Suprapubic skin (tissue), 4 donors: ENCODE measurements around the gene ITGA8. TPM values are rescaled to one million over a fixed set of nuclear protein-coding genes. Genes with fewer than 3 reads are reported as not detected.

Source experiments
- DNase-seq, 2 donors: peaks; one replicate each; pipeline ENCODE4 v3.0.0-alpha.2; 2019; ENCODE audit warnings: low spot score in 2 of 2
- H3K27ac ChIP-seq: fragments of 200-600 bp; sonication (generic); one replicate; pipeline ENCODE4 v1.5.1; 2019
- H3K27me3 ChIP-seq: fragments of 200-600 bp; sonication (generic); one replicate; pipeline ENCODE4 v1.5.1; 2019
- H3K36me3 ChIP-seq: fragments of 200-600 bp; sonication (generic); one replicate; pipeline ENCODE4 v1.5.1; 2019
- H3K4me1 ChIP-seq: fragments of 200-600 bp; sonication (generic); one replicate; pipeline ENCODE4 v1.5.1; 2019
- H3K4me3 ChIP-seq: fragments of 200-600 bp; sonication (generic); one replicate; pipeline ENCODE4 v1.5.1; 2019; ENCODE audit warnings: mild to moderate bottlenecking
- H3K9me3 ChIP-seq: fragments of 200-600 bp; sonication (generic); one replicate; pipeline ENCODE4 v1.5.1; 2019
- EP300 ChIP-seq: sonication (generic); formaldehyde crosslinking; IDR thresholded peaks from one replicate; pipeline ENCODE4 v1.6.1; 2017; ENCODE audit warnings: antibody characterized with exemption
- POLR2A ChIP-seq, 2 donors: fragments of 450-650 bp; IDR thresholded peaks; one replicate each; pipeline ENCODE4 v1.6.1; 2017; ENCODE audit warnings: antibody characterized with exemption in 2 of 2, mild to moderate bottlenecking in 2 of 2, moderate library complexity in 2 of 2
- POLR2AphosphoS5 ChIP-seq, 3 donors: sonication (generic); formaldehyde crosslinking; IDR thresholded peaks; one replicate each; pipeline ENCODE4 v1.6.1; 2017; ENCODE audit warnings: antibody characterized with exemption in 3 of 3
- WGBS: methylation state at CpG from one replicate; pipeline ENCODE4 v1.1.5; 2018; 5-methylcytosine and 5-hydroxymethylcytosine counted together
- total RNA-seq, 4 donors: library from RNA; depleted of rRNA; stranded (reverse); fragments of >200 nt; gene quantifications; one replicate each; pipeline ENCODE4 v1.1.0, GENCODE V29; 2016
- TF ChIP-seq, protein P1 (sequence below), 2 donors: fragments of 200-600 bp in 1 of 2; fragments of 450-650 bp in 1 of 2; sonication (generic) in 1 of 2; IDR thresholded peaks; one replicate each; pipeline ENCODE4 v1.5.1; 2016 to 2019; ENCODE audit warnings: antibody characterized with exemption in 2 of 2, mild to moderate bottlenecking in 1 of 2, moderate library complexity in 1 of 2

ITGA8 gene
- total RNA-seq, 4 donors from 2014 or later, result 1.9 to 4.7 (median 2.5) TPM

GRCh38 chr10:15472431-15473395, 247.0 kb downstream of the ITGA8 start:
- WGBS, result 55% methylated on average over 13 of the region's 16 CpGs
- Histone ChIP-seq H3K4me3 (no peak overlapping the region), H3K27ac (no peak overlapping the region), H3K27me3 (peaks cover 5% of the 10 kb centered on the region), H3K4me1 (peaks cover 3% of the 10 kb centered on the region), H3K9me3 (no peaks in the 10 kb centered on the region), H3K36me3 (no peaks in the 10 kb centered on the region)
- no peak for DNase-seq
- TF ChIP-seq POLR2A (IDR thresholded peaks at IDR 0.05) (no peak), POLR2AphosphoS5 (IDR thresholded peaks at IDR 0.05) (no peak), EP300 (no peak)
- TF ChIP-seq, protein P1, sequence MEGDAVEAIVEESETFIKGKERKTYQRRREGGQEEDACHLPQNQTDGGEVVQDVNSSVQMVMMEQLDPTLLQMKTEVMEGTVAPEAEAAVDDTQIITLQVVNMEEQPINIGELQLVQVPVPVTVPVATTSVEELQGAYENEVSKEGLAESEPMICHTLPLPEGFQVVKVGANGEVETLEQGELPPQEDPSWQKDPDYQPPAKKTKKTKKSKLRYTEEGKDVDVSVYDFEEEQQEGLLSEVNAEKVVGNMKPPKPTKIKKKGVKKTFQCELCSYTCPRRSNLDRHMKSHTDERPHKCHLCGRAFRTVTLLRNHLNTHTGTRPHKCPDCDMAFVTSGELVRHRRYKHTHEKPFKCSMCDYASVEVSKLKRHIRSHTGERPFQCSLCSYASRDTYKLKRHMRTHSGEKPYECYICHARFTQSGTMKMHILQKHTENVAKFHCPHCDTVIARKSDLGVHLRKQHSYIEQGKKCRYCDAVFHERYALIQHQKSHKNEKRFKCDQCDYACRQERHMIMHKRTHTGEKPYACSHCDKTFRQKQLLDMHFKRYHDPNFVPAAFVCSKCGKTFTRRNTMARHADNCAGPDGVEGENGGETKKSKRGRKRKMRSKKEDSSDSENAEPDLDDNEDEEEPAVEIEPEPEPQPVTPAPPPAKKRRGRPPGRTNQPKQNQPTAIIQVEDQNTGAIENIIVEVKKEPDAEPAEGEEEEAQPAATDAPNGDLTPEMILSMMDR (IDR thresholded peaks at IDR 0.05), result no peak

DNA sequence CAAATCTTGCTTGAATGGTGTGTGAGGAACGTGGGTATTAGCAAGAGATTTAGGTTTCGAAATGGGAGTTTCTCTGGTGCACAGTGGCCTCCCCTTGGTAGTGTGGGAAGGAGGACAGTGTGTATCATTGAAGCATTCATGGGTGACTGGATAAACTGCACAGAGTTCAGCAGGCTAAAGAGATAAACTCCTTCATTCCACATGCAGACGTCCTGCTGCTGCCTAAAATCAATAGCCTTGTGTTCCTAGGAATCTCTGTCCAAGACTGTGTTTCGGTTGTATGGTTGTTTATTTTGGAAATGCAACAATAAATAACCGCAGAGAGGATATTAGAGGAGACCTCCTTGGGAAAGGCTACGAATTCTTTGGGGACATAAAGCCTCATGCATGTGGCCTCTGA, 247.7 kb downstream of the ITGA8 start:
- Histone ChIP-seq H3K4me1 (peaks cover 3% of the 10 kb centered on the region), H3K9me3 (no peaks in the 10 kb centered on the region), H3K36me3 (no peaks in the 10 kb centered on the region), H3K27me3 (peaks cover 5% of the 10 kb centered on the region), H3K27ac (no peak overlapping the region), H3K4me3 (no peak overlapping the region)
- DNase-seq, result no peak
- TF ChIP-seq POLR2A (IDR thresholded peaks at IDR 0.05) (no peak), EP300 (no peak), POLR2AphosphoS5 (IDR thresholded peaks at IDR 0.05) (no peak)
- TF ChIP-seq, protein P1 (IDR thresholded peaks at IDR 0.05), result no peak
- 78% methylated on average over 6 of the region's 6 CpGs for WGBS

DNA sequence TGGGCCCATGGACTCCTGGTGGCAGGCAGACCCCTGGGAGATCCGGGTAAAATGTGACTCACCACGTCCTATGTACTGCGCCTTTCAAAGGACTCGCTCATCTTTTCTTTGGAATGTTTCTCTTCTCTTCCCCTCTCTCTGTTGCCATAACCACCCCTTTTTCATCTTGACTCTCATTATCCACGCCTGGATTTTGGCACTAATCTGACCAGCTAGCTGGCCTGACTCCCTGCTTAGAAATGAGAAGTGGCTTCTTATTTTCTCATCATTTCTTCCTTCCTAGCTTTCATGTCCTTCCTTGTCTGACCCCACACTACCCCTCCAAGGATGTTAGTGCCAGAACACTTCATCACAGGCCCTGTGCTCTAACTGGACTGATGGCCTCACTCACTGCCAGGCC, 250.6 kb downstream of the ITGA8 start:
- 86% methylated on average over 5 of the region's 5 CpGs for WGBS
- no peak for TF ChIP-seq POLR2A (IDR thresholded peaks at IDR 0.05)
- TF ChIP-seq, protein P1 (IDR thresholded peaks at IDR 0.05), result no peak
- TF ChIP-seq POLR2AphosphoS5 (IDR thresholded peaks at IDR 0.05), result no peak
- no peak for TF ChIP-seq EP300
- Histone ChIP-seq H3K4me3 (no peak overlapping the region), H3K27me3 (peaks cover 5% of the 10 kb centered on the region), H3K27ac (no peak overlapping the region), H3K4me1 (peaks cover 3% of the 10 kb centered on the region), H3K36me3 (no peaks in the 10 kb centered on the region), H3K9me3 (no peaks in the 10 kb centered on the region)
- no peak for DNase-seq

- H3K27ac ChIP-seq, result no peak overlapping the region
- no peak overlapping the region for H3K4me3 ChIP-seq
- no peak for DNase-seq
- peaks cover 3% of the 10 kb centered on the region for H3K4me1 ChIP-seq
- no peaks in the 10 kb centered on the region for H3K36me3 ChIP-seq
- H3K9me3 ChIP-seq, result no peaks in the 10 kb centered on the region
- no peaks in the 10 kb centered on the region for H3K27me3 ChIP-seq
- TF ChIP-seq, protein P1 (IDR thresholded peaks at IDR 0.05), result no peak
- TF ChIP-seq EP300 (no peak), POLR2A (IDR thresholded peaks at IDR 0.05) (no peak), POLR2AphosphoS5 (IDR thresholded peaks at IDR 0.05) (no peak)
- 74% methylated on average over 3 of the region's 3 CpGs for WGBS
Measured at GRCh38 chr10:15464381-15464780, 255.3 kb downstream of the ITGA8 start.

Other genes starting within 250 kb of the ITGA8 start
- 10 to 100 TPM; 18.9 to 37.8 (median 24.9) TPM for gene MINDY3, start 140.6 kb upstream of the ITGA8 start, total RNA-seq